Colon (tissue), 2 donors: Measurements from ENCODE around the gene NUDT22.

Experiments used
- FAIRE-seq: peaks from 2 replicates; lab custom pipeline; 2012; peaks lifted over from hg19 to GRCh38; lab: Jason Lieb, UNC
- donor health status: control.
- donor health status: control.

Gene NUDT22

DNA sequence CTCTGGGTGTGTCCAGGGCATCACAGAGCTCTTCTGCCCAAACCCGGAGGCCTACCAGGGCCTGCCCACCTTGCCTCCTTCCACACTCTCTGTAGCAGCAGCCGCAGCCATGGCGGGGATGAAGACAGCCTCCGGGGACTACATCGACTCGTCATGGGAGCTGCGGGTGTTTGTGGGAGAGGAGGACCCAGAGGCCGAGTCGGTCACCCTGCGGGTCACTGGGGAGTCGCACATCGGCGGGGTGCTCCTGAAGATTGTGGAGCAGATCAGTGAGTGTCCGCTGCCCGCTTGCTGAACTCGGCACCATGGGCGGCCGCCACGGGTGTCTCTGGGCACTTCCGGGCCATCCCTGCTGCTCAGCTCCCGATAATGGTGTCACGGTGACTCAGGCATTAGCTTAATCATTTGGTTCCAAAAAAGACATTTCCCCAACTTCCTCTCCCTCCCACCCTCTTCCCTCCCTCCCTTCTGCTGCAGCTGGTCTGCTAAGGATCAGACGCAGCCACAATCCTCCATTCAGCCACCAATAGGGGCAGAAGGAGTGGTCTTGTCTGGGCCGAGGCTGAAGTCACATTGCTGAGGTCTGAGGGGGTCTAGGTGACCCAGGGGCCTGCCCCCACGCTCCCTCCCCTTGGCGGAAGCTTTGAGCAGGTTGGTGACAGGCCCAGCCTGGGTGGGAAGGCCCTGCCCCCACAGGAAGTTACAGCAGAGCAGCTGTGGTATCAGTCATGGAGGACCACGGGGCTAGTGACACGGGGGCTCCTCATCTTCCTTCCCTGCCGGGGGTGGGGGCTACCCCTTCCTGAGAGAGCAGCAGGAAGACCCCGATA is 18.6 kb upstream of the NUDT22 start:
- FAIRE-seq: no peak

DNA sequence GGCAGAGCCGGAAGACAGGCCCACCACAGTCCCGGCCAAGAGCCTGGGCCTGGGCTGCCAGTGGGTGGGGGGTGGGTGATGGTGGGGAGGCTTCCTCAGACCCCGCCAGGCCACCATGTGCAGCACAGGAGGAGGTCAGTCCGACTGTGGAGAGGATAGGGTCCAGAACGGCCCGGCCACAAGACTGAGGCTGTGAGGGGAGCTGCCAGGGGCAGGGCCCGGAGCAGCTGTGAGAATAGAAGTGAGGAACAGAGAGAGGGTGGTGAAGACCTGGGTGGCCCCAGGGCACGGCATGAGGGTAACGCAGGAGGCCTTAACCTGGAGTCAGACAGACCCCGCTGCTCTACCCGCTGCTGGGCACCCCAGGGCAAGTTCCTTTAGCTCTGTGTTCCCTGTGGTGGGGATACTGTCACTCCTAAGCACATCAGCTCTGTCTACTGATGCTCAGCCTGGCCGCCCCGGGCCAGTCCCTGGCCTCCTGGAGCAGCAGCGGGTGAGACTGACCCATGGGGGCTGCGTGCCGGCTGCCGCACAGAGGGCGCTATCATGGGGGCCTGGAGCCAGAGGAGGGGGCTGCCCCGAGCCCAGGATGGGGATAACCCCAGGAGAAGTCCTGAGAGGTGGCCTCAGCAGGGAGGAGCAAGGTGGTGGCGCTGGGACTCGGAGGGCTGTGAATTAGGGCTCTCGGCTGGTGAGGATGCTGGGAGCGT is 17.8 kb upstream of the NUDT22 start:
- no peak for FAIRE-seq

DNA sequence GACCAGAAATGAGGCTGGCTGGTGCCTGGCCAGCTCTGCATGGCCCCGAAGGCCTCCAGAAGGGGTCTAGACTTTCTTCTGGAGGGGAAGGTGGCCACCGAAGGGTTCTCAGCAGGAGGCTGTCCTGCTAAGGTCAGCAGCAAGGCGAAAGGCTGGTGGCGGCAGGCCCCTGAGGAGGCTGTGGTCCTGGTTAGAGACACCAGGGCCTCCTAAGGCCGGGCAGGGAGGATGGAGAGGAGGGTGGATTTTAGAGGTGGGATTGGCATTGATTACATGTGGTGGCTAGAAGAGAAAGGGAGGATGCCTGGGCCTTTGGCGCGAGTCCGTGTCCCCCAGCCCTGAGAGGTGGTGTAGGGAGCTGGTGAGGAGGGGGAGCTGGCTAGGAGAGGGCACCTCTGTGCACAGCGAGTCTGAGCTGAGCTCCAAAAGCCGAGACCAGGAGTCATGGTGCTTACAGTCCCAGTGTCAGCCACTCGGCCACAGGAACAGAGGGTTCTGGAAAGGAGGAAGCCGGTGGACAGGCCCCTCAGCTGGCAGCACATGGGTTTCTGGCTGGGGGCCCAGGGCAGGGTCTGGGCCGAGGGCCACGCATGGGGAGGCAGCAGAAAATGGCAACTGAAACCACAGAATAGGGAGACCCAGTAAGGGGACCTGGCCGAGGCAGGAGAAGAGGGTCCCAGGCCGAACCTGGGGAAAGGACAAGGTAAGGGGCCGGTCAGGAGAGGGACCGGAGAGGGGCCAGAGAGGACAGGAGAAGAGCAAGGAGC is 17.1 kb upstream of the NUDT22 start:
- no peak for FAIRE-seq

DNA sequence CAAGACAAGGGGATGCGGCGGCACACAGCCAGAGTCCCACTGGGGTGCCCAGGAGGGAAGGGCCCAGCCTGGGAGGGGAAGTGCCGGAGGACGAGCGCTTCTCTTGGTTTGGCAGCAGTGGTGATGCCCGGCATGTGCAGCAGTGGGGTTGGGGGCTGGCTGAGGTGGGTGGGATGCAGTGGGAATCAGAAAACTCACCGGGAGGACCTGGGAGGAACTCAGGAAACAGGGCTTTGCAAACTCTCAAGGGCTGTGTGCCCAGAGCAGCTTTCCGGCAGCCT is 16.6 kb upstream of the NUDT22 start:
- no peak for FAIRE-seq

DNA sequence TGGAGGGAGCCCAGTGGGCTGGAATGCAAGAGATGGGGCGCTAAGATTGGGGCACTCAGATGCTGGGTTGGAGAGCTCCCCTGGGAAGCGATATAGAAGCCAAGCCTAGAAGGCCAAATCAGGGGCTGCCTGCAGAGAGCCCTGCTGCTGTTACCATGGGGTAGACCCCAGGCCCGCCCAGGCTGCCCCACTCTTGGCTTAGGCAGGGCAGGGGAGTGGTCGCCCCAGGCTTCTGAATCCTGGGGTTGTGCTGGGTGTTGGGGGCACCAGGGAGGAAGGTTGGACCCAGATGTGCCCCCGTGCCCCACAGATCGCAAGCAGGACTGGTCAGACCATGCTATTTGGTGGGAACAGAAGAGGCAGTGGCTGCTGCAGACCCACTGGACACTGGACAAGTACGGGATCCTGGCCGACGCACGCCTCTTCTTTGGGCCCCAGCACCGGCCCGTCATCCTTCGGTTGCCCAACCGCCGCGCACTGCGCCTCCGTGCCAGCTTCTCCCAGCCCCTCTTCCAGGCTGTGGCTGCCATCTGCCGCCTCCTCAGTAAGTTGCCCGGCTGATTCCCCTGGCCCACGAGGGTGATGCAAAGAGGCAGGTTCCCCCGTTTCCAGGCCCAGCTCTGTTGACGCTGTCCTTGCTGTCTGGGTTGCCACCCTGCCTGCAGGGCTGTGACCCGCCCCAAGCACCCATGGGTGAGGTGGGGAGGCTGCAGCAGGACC is 15.6 kb upstream of the NUDT22 start:
- FAIRE-seq: no peak

DNA sequence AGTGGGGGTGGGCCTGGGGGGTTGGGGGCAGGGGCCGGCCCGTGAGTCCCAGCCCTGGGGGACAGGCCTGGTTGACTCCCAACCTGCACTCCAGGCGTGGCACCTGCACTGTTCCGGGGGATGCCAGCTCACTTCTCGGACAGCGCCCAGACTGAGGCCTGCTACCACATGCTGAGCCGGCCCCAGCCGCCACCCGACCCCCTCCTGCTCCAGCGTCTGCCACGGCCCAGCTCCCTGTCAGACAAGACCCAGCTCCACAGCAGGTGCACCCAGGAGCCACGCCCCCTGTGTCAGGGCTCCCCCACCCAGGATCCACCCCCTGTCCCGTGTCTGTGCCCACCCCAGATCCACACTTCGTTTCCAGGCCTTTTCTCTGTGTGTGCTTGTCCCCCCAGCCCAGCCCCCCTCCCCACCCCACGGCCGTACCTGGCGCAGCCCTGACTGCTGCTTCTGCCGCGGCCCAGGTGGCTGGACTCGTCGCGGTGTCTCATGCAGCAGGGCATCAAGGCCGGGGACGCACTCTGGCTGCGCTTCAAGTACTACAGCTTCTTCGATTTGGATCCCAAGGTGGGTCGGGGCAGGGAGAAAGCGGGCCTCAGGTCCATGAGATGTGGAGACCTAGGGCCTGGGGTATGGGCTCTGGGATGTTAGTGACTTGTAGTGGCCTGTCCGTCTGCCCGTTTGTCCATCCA is 14.7 kb upstream of the NUDT22 start:
- FAIRE-seq: no peak

DNA sequence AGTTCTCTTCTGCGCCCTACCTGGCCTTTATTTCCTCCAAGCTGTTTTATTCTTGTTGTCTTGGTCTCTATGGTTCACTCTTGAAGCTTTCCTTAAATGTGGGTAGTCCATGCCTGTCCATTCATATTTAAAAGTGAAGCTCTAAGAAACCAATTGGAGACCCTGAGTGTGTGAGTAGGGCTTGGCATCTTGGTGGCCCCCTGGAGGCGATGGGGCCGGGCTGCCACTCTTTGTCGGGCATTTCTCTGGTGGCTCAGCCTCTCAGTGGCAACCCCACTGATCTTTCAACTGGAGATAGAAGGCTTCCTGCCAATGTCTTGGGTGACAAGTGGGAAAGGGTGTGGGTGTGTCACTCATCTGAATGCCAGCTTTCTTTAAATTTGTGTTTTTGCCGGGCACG is 9.2 kb upstream of the NUDT22 start:
- FAIRE-seq: no peak

DNA sequence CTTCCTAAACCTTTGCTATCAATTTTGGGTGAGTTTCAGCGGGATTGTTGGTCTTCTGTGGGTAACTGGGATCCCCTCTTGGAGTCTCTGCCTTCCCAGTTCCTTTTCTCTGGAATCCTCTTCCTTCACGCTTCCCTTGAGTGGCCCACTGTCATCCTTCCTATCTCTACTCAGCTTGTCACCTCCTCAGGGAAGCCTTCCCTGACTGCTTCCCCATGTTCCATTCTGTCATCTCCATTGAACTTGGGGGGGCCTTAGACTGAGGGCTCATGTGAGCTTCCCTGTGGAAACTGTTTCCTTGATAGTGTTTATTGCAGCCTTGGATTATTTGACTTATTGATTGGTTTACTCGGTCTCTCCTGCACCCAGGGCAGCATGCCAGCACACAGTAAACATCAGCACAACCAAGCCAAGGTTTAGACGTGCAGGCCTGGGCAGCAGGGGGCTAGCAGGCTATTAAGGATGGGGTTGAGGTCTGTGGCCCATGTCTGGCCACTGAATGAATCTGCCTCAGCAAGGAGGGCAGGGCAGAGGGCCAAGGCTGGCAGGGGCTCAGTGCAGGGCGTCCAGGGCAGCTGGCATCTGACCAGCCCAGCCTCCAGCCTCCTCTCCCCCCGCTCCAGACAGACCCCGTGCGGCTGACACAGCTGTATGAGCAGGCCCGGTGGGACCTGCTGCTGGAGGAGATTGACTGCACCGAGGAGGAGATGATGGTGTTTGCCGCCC is 7.3 kb upstream of the NUDT22 start:
- no peak for FAIRE-seq

DNA sequence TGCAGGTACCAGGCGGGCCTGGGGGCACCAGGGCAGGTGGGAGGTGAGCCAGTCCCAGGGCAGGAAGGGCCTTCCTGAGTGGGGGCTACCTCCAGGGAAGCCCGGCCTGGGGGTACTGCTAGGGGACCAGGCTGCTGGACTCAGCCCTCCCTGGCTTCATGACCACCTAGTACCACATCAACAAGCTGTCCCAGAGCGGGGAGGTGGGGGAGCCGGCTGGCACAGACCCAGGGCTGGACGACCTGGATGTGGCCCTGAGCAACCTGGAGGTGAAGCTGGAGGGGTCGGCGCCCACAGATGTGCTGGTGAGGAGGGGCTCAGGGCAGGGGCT is 6.8 kb upstream of the NUDT22 start:
- FAIRE-seq: no peak

DNA sequence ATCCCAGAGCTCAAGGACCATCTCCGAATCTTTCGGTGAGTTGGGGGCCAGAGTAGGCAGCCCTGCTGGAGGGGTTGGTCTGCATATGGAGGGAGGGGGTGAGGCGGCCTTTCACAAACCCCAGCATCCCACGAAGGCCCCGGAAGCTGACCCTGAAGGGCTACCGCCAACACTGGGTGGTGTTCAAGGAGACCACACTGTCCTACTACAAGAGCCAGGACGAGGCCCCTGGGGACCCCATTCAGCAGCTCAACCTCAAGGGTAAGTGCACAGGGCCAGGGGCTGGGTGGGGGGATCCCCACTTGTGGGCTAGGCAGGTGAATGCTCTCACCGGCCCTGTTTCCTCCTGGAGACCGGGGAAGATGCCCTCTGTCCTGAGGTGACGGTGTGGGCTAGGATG is 6.3 kb upstream of the NUDT22 start:
- no peak for FAIRE-seq

DNA sequence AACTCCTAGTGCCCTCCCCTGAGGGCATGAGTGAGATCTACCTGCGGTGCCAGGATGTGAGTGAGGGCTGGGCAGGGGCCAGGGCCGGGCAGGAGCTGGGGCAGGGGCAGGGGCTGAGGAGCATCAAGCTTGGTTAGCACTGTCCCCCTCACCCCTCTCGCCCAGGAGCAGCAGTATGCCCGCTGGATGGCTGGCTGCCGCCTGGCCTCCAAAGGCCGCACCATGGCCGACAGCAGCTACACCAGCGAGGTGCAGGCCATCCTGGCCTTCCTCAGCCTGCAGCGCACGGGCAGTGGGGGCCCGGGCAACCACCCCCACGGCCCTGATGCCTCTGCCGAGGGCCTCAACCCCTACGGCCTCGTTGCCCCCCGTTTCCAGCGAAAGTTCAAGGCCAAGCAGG is 5.8 kb upstream of the NUDT22 start:
- no peak for FAIRE-seq

DNA sequence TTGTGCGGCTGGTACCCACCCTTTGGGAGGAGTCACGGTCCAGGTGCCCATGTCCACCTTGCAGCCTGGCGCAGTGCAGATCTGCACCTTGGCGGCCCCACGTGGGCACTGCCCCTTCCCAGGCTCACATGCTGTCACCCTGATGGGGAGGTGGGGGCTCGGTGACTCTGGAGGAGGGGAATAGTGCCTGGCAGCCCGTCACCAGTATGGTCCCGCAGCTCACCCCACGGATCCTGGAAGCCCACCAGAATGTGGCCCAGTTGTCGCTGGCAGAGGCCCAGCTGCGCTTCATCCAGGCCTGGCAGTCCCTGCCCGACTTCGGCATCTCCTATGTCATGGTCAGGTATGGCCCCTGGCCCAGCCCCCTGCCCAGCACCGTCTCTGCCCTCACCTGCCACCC is 5.3 kb upstream of the NUDT22 start:
- FAIRE-seq: no peak

DNA sequence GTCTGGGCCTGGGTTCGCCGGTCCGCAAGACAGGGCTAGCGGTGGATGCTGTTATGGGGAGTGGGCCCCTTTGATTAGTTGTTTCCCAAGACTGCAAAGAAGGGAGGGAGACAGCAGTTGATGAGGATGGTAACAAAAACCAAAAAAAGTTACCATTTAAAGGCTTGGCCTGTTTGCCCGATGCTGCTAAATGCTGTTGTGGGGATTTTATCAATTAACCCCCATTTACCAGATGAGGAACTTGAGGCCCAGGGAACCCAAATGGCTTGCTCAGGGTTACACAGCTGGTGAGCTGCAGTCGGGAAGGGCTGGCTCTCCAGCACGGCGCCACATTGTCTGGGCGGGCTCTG is 3.4 kb upstream of the NUDT22 start:
- FAIRE-seq: no peak

DNA sequence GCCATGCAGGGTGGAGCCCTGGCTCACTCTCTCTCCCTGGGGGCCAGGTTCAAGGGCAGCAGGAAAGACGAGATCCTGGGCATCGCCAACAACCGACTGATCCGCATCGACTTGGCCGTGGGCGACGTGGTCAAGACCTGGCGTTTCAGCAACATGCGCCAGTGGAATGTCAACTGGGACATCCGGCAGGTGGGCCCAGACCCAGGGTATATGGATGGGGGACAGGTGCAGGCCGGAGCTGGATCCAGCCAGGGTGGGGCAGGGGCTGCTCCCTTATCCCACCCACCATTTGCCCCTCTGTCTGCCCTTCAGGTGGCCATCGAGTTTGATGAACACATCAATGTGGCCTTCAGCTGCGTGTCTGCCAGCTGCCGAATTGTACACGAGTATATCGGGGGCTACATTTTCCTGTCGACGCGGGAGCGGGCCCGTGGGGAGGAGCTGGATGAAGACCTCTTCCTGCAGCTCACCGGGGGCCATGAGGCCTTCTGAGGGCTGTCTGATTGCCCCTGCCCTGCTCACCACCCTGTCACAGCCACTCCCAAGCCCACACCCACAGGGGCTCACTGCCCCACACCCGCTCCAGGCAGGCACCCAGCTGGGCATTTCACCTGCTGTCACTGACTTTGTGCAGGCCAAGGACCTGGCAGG is 2.9 kb upstream of the NUDT22 start:
- no peak for FAIRE-seq

DNA sequence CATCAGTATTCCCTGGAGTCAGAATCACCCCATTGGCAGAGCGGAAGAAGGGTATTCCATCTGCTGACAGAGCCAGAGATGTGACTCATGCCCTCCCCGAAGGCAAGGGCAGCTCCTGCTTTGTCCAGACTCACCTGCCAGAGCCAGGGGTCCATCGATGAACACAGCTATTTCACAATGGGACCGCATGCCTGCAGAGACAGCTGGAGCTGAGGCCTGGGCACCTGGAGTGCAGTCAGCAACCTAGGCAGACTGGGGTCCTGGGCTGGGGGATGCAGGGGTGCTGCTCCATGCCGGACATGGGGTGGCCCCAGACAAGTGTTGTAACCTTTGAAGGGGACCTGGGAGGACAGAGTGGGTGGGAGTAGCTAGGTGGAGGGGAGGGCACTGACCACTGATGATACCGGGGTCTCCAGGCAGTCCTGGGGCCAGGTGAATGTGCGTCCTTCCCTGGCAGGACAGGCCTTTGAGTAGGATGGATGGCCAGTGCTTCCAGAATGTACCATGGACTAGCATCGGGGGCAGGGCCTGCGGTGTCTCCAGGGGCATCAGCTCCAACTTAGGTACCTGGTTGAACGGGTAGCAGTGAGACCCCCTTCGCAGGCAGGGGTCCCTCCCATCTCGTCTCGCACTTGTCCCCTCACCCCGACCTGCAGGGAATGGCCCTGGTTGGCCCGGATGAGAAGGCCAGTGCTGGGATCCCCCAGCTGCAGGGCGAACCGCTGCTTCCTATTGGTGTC is 1.8 kb upstream of the NUDT22 start:
- FAIRE-seq: no peak

DNA sequence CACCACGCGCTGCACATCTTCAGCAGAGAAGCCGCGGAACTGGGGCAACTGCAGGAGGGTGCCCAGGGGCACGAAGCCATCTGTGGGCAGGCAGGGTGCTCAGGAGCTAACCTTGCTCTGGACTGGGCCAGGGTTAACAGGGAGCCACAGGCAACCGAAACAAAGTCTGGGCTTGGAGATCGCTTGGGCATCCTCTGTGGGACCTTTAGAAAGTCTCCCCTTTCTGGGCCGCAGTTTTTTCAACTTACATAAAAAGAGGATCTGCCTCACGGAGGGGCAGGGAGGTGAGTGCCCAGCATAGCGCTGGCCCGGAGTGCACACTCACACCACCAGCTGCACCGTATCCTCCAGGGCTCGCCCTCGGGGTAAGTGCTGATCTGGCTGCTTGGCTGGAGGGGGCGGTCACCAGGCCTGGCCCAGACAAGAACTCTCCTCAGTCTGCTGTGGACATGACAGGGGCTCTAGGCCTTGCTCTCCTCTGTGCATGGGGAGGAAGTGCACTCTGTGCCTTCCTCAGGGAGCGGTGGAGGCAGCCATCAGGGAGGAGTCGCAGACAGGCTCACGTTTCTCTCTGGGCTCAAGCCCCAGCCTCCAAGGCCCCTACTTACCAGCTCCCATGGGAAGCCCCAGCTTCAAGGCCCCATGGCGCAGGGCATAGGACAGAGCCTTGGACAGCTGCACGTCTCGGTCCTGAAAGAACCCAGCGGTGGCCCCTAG is 1.0 kb upstream of the NUDT22 start:
- no peak for FAIRE-seq

DNA sequence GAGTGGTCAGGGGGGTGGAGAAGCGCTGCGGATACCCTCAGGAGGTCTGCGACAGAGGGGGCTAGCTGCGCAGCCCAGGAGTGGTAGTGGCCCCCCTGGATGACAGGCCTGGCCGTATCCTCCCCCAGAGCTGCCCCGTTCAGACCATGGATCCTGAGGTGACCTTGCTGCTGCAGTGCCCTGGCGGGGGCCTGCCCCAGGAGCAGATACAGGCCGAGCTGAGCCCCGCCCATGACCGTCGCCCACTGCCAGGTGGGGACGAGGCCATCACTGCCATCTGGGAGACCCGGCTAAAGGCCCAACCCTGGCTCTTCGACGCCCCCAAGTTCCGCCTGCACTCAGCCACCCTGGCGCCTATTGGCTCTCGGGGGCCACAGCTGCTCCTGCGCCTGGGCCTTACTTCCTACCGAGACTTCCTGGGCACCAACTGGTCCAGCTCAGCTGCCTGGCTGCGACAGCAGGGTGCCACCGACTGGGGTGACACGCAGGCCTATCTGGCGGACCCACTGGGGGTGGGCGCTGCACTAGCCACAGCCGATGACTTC is 505 bp downstream of the NUDT22 start:
- no peak for FAIRE-seq

DNA sequence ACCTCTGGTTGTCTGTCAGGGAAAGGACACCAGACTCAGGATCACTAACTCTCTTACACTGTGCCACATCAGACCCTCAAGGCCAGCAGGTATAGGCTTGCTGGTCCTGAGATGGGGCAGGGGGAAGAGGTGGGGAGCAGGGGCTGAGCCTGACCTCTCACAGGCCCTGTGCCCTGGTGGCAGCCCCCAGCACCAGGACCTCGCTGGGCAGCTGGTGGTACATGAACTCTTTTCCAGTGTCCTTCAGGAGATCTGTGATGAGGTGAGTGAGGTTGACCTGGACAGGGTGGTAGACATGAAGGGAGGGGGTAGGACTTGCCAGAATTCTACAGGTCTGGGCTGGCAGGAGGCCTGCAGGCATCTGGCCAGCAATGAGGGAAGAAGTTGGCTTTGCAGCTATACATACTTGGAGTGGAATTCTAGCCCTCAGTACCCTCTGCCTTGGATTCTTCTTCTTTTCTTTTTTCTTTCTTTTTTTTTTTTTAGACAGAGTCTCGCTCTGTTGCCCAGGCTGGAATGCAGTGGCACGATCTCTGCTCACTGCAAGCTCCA is 1.4 kb downstream of the NUDT22 start:
- no peak for FAIRE-seq

DNA sequence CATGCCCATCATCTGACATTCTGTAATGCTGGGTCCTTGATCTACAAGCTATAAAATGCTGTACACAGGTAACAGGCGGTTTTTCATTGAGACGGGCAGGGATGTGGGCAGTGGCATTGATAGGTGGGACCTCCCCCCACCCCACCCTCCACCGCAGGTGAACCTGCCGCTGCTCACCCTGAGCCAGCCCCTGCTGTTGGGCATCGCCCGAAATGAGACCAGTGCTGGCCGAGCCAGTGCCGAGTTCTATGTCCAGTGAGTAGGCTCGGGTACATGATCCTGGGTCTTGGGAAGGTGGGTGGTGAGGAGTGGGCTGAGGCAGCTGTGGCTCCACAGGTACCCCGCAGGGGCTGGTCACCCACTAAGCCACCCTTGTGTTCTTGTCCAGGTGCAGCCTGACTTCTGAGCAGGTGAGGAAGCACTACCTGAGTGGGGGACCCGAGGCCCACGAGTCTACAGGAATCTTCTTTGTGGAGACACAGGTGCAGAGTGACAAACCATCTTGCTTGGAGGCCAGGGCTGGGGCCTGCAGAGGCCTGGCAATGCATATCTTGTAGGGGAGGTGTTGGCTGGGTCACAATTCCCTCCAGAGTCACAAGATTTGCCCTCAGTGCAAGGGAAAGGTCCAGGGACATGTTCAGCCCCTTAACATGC is 3.1 kb downstream of the NUDT22 start:
- FAIRE-seq: no peak
